ENCODE measurements around the gene ABCD3. TPM values are rescaled to one million over a fixed set of nuclear protein-coding genes. Genes with fewer than 3 reads are reported as not detected.
"Not testable (repeated sequence)": the region's sequence is repeated elsewhere in the genome, so short reads cannot be mapped to it uniquely, and the experiment has no call there.

Gene ABCD3
- total RNA-seq, 1 donor, result 35.2 TPM

DNA sequence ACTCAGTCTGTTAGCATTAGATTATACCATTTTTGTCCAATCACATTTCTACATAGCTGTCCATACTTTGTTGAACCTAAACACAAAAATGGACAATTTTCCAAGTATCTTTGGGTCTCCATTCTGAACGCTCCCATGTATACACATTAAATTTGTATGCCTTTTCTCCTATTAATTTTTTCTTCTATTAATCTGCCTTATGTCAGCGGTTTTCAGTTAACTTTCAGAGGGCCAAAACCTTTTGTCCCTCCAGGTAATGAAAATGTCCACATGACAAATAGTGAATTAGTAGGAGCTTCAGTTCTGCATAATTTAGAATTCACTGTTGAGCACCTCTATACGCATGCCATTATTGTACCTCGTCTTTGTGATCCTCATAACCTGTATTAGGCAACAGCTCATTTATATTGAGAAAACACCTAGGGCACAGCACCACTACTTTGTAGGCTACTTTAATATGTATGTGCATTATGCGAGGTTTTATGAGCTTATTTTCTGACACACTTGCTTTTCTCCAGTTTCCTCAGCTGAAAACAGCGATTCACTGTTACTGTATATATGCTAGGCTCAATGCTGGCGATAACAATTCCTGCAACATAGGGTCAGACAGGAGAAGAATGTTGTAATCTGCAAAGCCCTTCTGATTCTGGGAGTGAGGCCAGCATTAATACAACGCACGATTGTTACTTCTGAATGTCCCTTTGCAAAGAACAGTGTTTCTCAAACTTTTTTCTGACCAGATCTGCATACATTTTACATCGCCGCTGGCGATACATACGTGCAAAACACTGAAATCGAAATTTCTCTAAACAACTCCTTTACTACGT lies 1.1 kb upstream of the ABCD3 start:
- peak; percentile 89 for DNase-seq (ENCODE audit: low read depth)
- TF ChIP-seq, protein P1, sequence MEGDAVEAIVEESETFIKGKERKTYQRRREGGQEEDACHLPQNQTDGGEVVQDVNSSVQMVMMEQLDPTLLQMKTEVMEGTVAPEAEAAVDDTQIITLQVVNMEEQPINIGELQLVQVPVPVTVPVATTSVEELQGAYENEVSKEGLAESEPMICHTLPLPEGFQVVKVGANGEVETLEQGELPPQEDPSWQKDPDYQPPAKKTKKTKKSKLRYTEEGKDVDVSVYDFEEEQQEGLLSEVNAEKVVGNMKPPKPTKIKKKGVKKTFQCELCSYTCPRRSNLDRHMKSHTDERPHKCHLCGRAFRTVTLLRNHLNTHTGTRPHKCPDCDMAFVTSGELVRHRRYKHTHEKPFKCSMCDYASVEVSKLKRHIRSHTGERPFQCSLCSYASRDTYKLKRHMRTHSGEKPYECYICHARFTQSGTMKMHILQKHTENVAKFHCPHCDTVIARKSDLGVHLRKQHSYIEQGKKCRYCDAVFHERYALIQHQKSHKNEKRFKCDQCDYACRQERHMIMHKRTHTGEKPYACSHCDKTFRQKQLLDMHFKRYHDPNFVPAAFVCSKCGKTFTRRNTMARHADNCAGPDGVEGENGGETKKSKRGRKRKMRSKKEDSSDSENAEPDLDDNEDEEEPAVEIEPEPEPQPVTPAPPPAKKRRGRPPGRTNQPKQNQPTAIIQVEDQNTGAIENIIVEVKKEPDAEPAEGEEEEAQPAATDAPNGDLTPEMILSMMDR (IDR thresholded peaks at IDR 0.05; ENCODE audit: insufficient read depth, low read length), result no peak
- peak overlapping the region; percentile 71 for H3K4me3 ChIP-seq (ENCODE audit: low read depth, low read length)

DNA sequence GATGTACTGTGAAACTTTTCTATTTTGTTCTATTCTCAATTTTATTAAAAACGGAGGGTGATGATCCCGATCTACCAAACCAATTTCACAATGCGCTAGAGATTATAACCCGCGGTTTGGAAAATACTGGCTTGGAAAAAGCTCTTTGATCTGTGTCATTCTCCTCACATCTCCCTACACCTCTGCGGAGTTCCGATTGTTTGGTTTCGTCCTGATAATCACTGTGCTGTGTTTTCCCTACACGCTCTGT lies 536 bp upstream of the ABCD3 start:
- no peak for DNase-seq (ENCODE audit: low read depth)
- peak overlapping the region; percentile 71 for H3K4me3 ChIP-seq (ENCODE audit: low read depth, low read length)
- TF ChIP-seq, protein P1 (IDR thresholded peaks at IDR 0.05; ENCODE audit: insufficient read depth, low read length), result no peak

DNA sequence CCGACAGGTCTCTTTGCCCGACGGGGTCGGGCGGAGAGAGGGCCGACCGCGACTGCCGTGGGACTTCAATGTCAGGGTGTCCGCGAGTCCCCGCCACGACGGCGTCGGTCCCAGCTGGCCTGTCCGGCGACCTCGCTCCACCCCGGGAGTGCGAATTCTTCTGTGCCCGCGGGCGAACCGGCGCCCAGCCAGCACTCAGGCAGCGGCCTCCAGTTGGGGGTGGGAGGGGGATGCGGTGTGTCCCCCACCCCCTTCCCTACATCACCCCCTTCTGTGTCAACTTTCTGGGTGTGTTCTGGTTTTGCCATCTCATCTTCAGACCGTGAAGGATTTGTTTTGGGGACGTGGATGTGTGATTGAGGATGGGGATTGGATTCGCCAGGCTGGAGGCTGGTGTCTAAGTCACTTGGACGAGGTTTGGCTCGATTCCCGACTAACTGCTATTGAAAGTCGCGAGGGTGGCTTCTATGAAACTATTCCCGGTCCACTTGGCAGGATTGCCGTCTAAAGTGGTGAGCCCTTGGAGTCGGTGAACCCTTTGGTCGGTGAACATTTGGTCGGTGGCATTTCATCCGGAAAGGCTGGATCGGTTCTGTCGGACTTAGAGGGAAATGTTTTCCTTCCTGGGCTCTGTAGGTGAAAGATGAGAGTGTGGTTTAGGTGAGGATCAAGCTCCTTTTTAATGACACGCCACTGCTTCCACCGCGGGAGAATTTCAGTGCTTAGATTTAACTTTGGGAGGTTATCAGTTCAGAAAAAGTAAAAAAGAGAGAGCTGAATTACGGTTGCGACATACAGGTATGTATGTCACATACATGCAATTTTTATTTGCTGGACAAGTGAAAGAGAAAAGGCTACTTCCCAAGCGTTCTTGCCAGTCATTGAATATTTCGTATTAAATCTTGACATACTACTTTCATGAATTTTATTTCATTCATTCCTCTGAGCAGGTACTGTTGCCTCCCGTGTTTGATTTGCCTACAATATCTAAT lies 771 bp downstream of the ABCD3 start:
- H3K4me3 ChIP-seq (ENCODE audit: low read depth, low read length), result peak overlapping the region; percentile 82
- peak; percentile 38 for DNase-seq (ENCODE audit: low read depth)
- TF ChIP-seq, protein P1 (IDR thresholded peaks at IDR 0.05; ENCODE audit: insufficient read depth, low read length), result no peak

DNA sequence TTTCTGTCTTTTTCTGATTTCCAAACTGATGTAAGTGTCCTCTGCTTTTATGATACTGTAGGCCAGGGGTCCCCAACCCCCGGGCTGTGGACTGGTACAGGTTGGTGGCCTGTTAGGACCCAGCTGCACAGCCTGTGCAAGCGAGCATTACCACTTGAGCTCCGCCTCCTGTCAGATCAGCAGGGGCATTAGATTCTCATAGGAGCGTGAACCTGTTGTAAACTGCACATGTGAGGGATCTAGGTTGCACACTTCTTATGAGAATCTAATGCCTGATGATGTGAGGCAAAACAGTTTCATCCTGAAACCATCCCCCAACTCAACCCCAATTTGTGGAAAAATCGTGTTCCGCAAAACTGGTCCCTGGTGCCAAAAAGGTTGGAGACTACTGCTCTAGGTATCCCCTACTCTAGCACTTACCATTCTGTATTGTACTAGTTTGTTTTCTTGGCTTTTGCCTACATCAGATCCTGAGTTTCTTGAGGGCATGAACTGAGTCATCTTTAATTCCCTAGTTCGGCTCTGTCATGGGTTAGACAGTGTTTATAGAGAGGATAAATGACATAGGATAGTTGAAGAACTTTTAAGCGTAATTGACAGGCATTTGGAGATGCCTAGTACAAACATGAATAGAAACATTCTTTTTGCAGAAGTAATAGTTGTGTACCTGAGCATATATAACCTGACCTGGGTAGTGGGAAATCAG lies 4.1 kb downstream of the ABCD3 start:
- H3K4me3 ChIP-seq (ENCODE audit: low read depth, low read length), result no peak overlapping the region
- no peak for DNase-seq (ENCODE audit: low read depth)

DNA sequence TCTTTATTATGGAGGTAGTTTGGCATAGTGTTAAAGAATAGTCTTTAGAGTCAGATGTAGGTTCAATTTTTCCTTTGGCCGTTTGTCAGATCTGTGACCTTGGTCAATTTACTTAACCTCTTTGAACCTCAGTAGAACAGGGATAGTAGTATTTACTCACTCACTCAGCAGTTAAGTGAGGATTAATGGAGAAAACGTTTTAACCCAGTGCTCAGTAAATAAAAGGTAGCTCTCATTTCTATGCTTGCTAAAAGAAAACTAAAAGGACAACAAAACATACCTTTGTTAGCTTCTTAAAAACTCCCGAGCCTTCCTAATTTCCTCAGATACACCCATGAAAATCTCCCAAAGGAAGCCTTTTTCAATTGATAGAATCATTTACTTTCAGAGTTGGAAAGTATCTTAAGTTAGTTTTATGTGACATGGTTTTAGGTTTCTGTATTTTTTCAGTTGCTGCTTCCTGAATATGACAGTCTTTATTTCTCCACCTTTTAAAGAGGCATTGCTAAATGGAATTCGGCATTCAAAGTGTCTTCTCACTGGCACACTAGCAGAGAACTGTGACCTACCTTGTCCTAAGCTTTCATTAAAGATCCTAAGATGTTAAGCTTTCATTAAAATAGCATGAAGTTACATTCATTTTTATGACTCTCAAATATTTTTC lies 7.8 kb downstream of the ABCD3 start:
- H3K4me3 ChIP-seq (ENCODE audit: low read depth, low read length), result no peak overlapping the region
- TF ChIP-seq, protein P1 (IDR thresholded peaks at IDR 0.05; ENCODE audit: insufficient read depth, low read length), result no peak
- no peak for DNase-seq (ENCODE audit: low read depth)

More for the DNA sequence above, 4.1 kb downstream of the ABCD3 start:
- TF ChIP-seq, protein P1 (IDR thresholded peaks at IDR 0.05; ENCODE audit: insufficient read depth, low read length), result no peak

DNA sequence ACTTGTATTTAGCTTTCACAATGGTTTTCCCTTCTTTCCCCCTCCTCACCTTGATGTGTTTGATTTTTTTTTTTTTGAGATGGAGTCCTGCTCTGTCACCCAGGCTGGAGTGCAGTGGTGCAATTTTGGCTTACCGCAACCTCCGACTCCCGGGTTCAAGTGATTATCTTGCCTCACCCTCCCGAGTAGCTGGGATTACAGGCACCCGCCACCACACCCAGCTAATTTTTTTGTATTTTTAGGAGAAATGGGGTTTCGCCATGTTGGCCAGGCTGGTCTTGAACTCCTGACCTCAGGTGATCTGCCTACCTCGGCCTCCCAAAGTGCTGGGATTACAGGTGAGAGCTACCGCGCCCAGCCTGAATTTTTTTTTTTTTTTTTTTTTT lies 8.3 kb downstream of the ABCD3 start:
- not testable (repeated sequence) for H3K4me3 ChIP-seq (ENCODE audit: low read depth, low read length); DNase-seq (ENCODE audit: low read depth)

Measured in fibroblast of the aortic adventitia (primary cell).